Measurements from ENCODE around the gene RAE1.

DNA sequence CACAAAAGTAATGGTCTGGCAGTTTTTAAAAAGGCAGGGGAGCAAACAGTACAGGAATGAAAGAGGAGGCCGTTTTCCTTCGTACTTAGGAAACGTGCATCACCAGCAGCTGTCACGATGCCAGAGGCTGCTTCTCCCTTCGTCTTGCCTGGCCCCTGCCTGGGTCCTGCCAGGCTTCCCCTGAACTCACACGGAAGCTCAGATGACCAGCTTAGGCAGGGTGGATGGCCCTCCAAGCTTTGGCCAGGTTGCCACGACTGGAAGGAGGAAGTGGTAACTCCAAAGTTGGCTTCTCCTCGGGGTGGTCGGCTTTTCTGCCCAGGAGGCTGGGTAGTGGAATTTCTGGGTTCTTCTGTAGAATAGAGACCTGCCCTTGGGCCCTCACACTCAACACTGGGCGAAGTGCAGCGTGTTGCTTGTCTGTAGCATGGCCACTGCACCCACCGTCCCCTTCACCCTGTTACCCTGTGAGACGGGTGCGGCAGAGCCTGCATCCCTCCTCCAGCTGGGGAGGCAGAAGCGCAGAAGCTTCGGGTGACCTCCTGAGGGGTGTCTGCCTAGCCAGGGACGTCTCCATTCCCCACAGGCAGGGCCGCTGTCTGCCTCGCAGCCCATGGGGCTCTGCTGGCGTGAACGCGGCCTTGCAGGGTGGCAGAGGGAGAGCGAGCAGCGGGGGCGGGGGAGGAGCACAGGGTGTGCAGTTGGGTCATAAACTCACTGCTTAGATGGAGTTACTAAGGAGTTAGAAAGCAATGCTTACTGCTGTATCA is 21.7 kb downstream of the RAE1 start:
- TF ChIP-seq, protein P1, sequence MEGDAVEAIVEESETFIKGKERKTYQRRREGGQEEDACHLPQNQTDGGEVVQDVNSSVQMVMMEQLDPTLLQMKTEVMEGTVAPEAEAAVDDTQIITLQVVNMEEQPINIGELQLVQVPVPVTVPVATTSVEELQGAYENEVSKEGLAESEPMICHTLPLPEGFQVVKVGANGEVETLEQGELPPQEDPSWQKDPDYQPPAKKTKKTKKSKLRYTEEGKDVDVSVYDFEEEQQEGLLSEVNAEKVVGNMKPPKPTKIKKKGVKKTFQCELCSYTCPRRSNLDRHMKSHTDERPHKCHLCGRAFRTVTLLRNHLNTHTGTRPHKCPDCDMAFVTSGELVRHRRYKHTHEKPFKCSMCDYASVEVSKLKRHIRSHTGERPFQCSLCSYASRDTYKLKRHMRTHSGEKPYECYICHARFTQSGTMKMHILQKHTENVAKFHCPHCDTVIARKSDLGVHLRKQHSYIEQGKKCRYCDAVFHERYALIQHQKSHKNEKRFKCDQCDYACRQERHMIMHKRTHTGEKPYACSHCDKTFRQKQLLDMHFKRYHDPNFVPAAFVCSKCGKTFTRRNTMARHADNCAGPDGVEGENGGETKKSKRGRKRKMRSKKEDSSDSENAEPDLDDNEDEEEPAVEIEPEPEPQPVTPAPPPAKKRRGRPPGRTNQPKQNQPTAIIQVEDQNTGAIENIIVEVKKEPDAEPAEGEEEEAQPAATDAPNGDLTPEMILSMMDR (conservative IDR thresholded peaks at IDR 0.05 in 1 of 2, IDR thresholded peaks at IDR 0.05 in 1 of 2; ENCODE audit: low read depth in 1 of 2, low read length in 2 of 2), result no peak
- TF ChIP-seq EZH2 (IDR thresholded peaks at IDR 0.05; ENCODE audit: low read length, missing control alignments), result no peak

All from fibroblast of lung (primary cell).